ENCODE measurements around the gene ADGRE3.

DNA sequence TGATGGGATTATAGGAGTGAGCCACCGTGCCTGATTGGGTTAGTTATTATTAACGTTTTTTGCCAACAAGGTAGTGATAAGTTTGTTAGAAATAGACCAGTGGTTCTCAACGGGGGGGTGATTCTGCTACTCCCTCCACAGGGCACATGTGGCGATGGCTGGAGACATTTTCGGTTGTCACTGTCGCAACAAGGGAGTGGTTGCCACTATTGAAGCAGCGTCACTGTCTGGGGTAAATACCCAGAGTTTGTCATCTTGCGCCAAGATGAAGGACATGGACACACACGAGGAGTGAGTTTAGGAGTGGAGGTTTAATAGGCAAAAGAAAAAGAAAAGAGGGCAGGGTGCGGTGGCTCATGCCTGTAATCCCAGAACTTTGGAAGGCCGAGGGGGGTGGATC, 18.9 kb downstream of the ADGRE3 start:
- TF ChIP-seq PAX5 (IDR thresholded peaks at IDR 0.05; ENCODE audit: insufficient read depth, low read length, severe bottlenecking) (no peak), TAF1 (IDR thresholded peaks at IDR 0.05; ENCODE audit: low read depth, low read length) (no peak), POLR2AphosphoS5 (IDR thresholded peaks at IDR 0.05; ENCODE audit: low read depth, low read length) (no peak), POLR2A (IDR thresholded peaks at IDR 0.05; ENCODE audit: low read depth, low read length) (no peak), SPI1 (IDR thresholded peaks at IDR 0.05; ENCODE audit: low read depth, low read length) (no peak)
